HepG2 (cell line): ENCODE results near the gene PSPH. TPM values are rescaled to one million over a fixed set of nuclear protein-coding genes. Genes with fewer than 3 reads are reported as not detected.

ENCODE experiments used
- AGO1 ChIP-seq: fragments of 200-400 bp; formaldehyde crosslinking; IDR thresholded peaks from 2 replicates; pipeline ENCODE4 v1.6.1; 2017; ENCODE audit warnings: mild to moderate bottlenecking, low read depth, low read length, moderate library complexity; ENCODE audit not compliant: poor library complexity, severe bottlenecking
- ARNT2 ChIP-seq: sonication (generic); formaldehyde crosslinking; IDR thresholded peaks from 2 replicates; pipeline ENCODE4 v1.8.0; 2022; ENCODE audit warnings: mild to moderate bottlenecking, low read depth, missing genetic modification reagents, moderate library complexity
- CENPX ChIP-seq: sonication (generic); formaldehyde crosslinking; IDR thresholded peaks from 2 replicates; pipeline ENCODE4 v1.9.0; 2021; ENCODE audit warnings: mild to moderate bottlenecking, missing genetic modification reagents, moderate library complexity
- CHD4 ChIP-seq: fragments of 200-600 bp; sonication (generic); IDR thresholded peaks from 2 replicates; pipeline ENCODE4 v1.7.0; 2017; ENCODE audit warnings: mild to moderate bottlenecking, low read length, borderline replicate concordance
- CTCF ChIP-seq: sonication (generic); formaldehyde crosslinking; IDR thresholded peaks from 2 replicates; pipeline ENCODE4 v1.5.0; 2020; ENCODE audit warnings: mild to moderate bottlenecking, missing genetic modification reagents, moderate library complexity
- ELK4 ChIP-seq: sonication (generic); formaldehyde crosslinking; IDR thresholded peaks from 2 replicates; pipeline ENCODE4 v1.9.0; 2021; ENCODE audit warnings: missing genetic modification reagents, borderline replicate concordance
- HOXD1 ChIP-seq: sonication (generic); formaldehyde crosslinking; IDR thresholded peaks from 2 replicates; pipeline ENCODE4 v1.5.0; 2020; ENCODE audit warnings: missing genetic modification reagents
- NKX3-1 ChIP-seq: sonication (generic); formaldehyde crosslinking; IDR thresholded peaks from 2 replicates; pipeline ENCODE4 v1.5.0; 2020; ENCODE audit warnings: missing genetic modification reagents
- NONO ChIP-seq, 2 experiments: fragments of 450-650 bp in 1 of 2; sonication (generic) in 1 of 2; formaldehyde crosslinking in 1 of 2; IDR thresholded peaks in 1 of 2; conservative IDR thresholded peaks in 1 of 2; 2 replicates each; pipeline versions ENCODE4 v1.6.1 to v1.8.0; 2017 to 2022; ENCODE audit warnings: mild to moderate bottlenecking in 1 of 2, missing genetic modification reagents in 1 of 2, moderate library complexity in 1 of 2
- SAFB2 ChIP-seq: sonication (generic); formaldehyde crosslinking; IDR thresholded peaks from 2 replicates; pipeline ENCODE4 v1.5.1; 2020; ENCODE audit warnings: missing genetic modification reagents, low read depth, mild to moderate bottlenecking, borderline replicate concordance
- SMYD3 ChIP-seq: sonication (generic); formaldehyde crosslinking; IDR thresholded peaks from 2 replicates; pipeline ENCODE4 v1.8.1; 2023; ENCODE audit warnings: mild to moderate bottlenecking, missing genetic modification reagents
- THRA ChIP-seq: sonication (generic); formaldehyde crosslinking; IDR thresholded peaks from 2 replicates; pipeline ENCODE4 v1.4.0; 2020; ENCODE audit warnings: missing genetic modification reagents, borderline replicate concordance
- ZFP36L2 ChIP-seq: sonication (generic); formaldehyde crosslinking; IDR thresholded peaks from 2 replicates; pipeline ENCODE4 v1.4.0; 2020; ENCODE audit warnings: missing genetic modification reagents
- ZNF263 ChIP-seq: sonication (generic); formaldehyde crosslinking; IDR thresholded peaks from 2 replicates; pipeline ENCODE4 v1.4.0; 2020; ENCODE audit warnings: missing genetic modification reagents
- ZNF276 ChIP-seq: sonication (generic); formaldehyde crosslinking; IDR thresholded peaks from 2 replicates; pipeline ENCODE4 v1.4.0; 2020; ENCODE audit warnings: mild to moderate bottlenecking, low read depth, missing genetic modification reagents
- ZNF34 ChIP-seq: sonication (generic); formaldehyde crosslinking; IDR thresholded peaks from 2 replicates; pipeline ENCODE4 v1.4.0; 2020; ENCODE audit warnings: mild to moderate bottlenecking, missing genetic modification reagents, borderline replicate concordance
- ZNF598 ChIP-seq: sonication (generic); formaldehyde crosslinking; IDR thresholded peaks from 2 replicates; pipeline ENCODE4 v1.5.1; 2020; ENCODE audit warnings: mild to moderate bottlenecking, missing genetic modification reagents, borderline replicate concordance
- ZNF614 ChIP-seq: IDR thresholded peaks from 2 replicates; pipeline ENCODE4 v1.6.1; 2018; ENCODE audit warnings: missing biosample characterization, missing genetic modification reagents, inconsistent platforms, borderline replicate concordance
- ZNF703 ChIP-seq: sonication (generic); formaldehyde crosslinking; IDR thresholded peaks from 2 replicates; pipeline ENCODE4 v1.5.1; 2020; ENCODE audit warnings: missing genetic modification reagents, mild to moderate bottlenecking, moderate library complexity, borderline replicate concordance
- ZSCAN12 ChIP-seq: sonication (generic); formaldehyde crosslinking; IDR thresholded peaks from 2 replicates; pipeline ENCODE4 v1.9.0; 2021; ENCODE audit warnings: mild to moderate bottlenecking, missing genetic modification reagents
- ZSCAN25 ChIP-seq: sonication (generic); formaldehyde crosslinking; IDR thresholded peaks from 2 replicates; pipeline ENCODE4 v1.8.0; 2022; ENCODE audit warnings: mild to moderate bottlenecking, missing genetic modification reagents
- polyA plus RNA-seq, 8 experiments: library from polyadenylated mRNA; depleted of rRNA in 3 of 8; stranded (reverse) in 7 of 8; unstranded in 1 of 8; fragments of >200 nt; fragmentation: Illumina TruSeq in 4 of 8; extraction: Trizol in 4 of 8; gene quantifications; 2 replicates each; pipeline versions ENCODE4 v1.2.1 to v1.2.3, GENCODE V29; 2011 to 2016; ENCODE audit warnings: low read depth in 4 of 8, missing spikeins in 1 of 8, mixed read lengths in 1 of 8; ENCODE audit not compliant: insufficient read depth in 1 of 8
- total RNA-seq, 5 experiments: library from RNA; depleted of rRNA; stranded (reverse); fragments of >200 nt; fragmentation: Illumina TruSeq; extraction: Trizol; gene quantifications; 2 replicates each; pipeline ENCODE4 v1.2.3, GENCODE V29; 2016; ENCODE audit warnings: low read depth in 1 of 5

Gene PSPH
- total and polyA plus RNA-seq, 2 of the 13 experiments (the other 11 are each of a cell fraction or from before 2014, with no cell fraction given): 85.5 to 124 TPM

- TF ChIP-seq CHD4 (no peak), ZFP36L2 (CRISPR knock-in tag) (no peak), ZNF614 (0 out of 2 replicates have a peak, but pooled peaks have one; percentile 37), AGO1 (peak; percentile 83), ZSCAN12 (CRISPR knock-in tag) (no peak), NKX3-1 (CRISPR knock-in tag) (no peak), ZNF703 (0 out of 2 replicates have a peak, but pooled peaks have one; percentile 58), ARNT2 (CRISPR knock-in tag) (peak; percentile 74; the same call in 1 of the 2 replicates), SAFB2 (0 out of 2 replicates have a peak, but pooled peaks have one; percentile 58), ZSCAN25 (CRISPR knock-in tag) (peak; percentile 62; the same call in 1 of the 2 replicates), CENPX (CRISPR knock-in tag) (no peak), ZNF34 (CRISPR knock-in tag) (no peak), THRA (peak; percentile 49; the same call in 1 of the 2 replicates), ELK4 (CRISPR knock-in tag) (no peak), ZNF276 (CRISPR knock-in tag) (no peak), SMYD3 (no peak), CTCF (CRISPR knock-in tag) (peak; percentile 34), HOXD1 (no peak), ZNF598 (CRISPR knock-in tag) (peak; percentile 25; the same call in 1 of the 2 replicates), ZNF263 (CRISPR knock-in tag) (peak; percentile 61), NONO (IDR thresholded peaks at IDR 0.05) (no peak), NONO (CRISPR knock-in tag; conservative IDR thresholded peaks at IDR 0.05) (peak; percentile 71)
Observed at GRCh38 chr7:56033671-56034432, 17.4 kb downstream of the PSPH start (continued).
